HG03135 (cell line): Measurements from ENCODE around the gene FMO3.

ENCODE experiments used
- ATAC-seq: cut with Tn5 transposase; IDR thresholded peaks from one replicate; pipeline ENCODE4 v1.9.1; 2021; ENCODE audit warnings: mild to moderate bottlenecking, moderate library complexity; ENCODE audit not compliant: unreplicated experiment

Gene FMO3

GRCh38 chr1:171115280-171115897, 24.7 kb downstream of the FMO3 start:
- ATAC-seq: no peak

DNA sequence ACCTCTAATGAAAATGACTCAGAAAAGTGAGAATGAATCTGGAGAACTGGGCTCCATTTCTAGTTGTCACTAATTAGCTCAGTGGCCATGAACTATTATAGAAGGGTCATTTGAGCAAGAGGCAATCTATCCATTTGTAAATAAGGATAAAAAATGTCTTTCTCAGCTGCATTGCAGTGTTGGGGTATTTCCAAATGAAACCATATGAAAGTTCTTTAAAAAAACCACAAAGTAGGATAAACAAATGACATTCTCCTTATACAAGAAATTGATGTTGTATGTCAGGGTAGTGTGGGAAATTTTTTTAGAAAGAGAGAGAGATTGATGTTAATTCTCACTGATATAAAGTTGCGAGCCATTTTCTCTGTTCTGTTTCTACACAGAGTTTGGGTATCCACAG, 26.0 kb downstream of the FMO3 start:
- ATAC-seq: no peak

GRCh38 chr1:171117085-171117484, 26.4 kb downstream of the FMO3 start:
- no peak for ATAC-seq

DNA sequence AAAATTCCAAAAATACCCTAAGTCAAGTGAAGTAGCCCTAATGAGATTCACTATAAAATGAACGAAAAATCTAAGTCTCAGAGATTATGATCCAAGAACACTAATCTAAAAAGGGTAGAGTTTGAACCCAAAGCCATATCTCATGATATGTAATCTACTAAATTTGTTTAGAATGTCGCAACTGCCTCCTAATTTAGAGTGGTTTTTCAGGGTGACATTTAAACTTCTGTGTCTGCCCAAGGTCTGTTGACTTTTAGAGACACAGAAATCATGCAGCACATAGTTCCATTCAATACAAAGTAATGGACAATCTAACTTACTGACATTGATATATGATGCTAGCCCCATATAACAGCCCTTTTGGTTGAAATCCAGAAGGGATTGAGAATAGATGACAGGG, 28.9 kb downstream of the FMO3 start:
- ATAC-seq: no peak

DNA sequence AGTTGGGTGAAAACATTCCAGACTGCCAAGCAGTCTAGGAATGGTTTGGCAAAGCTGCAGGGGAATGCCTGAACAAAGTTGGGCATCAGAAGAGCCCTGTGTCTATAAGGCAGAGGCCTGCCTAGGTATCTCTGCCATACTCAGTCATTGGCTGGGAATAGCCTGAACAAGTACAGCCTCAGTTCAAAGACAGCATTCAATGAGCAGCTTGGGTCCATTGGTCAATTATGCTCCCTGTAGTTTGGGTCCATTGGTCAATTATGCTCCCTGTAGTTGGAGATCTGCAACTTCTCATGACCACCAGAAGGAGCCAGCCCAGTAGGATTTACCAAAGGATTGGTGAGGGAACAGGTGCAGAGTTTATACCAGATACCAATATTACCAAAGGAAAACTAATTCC, 31.6 kb downstream of the FMO3 start:
- no peak for ATAC-seq

GRCh38 chr1:171122893-171123292, 32.2 kb downstream of the FMO3 start:
- ATAC-seq: no peak

GRCh38 chr1:171126504-171126903, 35.8 kb downstream of the FMO3 start:
- no peak for ATAC-seq

- no peak for ATAC-seq
Measured at GRCh38 chr1:171127099-171127498, 36.4 kb downstream of the FMO3 start.

- no peak for ATAC-seq
Measured at GRCh38 chr1:171127501-171127900, 36.8 kb downstream of the FMO3 start.

DNA sequence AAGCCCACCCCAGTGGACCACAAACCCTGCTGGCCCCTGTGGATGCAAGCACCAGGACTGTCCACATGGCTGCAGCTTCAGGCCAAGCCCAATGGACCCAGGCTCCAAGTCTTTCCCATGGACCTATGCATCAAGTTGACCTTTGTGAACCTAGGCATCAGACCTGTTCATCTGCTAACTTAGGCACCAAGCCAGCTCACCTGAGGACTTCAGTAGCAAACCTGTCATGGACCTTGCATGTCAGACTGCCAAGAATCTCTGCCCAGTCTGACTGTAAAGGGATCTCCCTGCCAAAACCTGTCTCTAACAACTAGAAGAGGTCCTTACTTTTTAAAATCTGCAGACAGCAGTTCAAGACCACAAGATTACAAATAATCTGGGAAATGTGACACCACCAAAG, 37.8 kb downstream of the FMO3 start:
- ATAC-seq: no peak

- ATAC-seq: no peak
Measured at GRCh38 chr1:171134204-171134923, 43.7 kb downstream of the FMO3 start.

- ATAC-seq: no peak
Measured at GRCh38 chr1:171137580-171137979, 46.9 kb downstream of the FMO3 start.

DNA sequence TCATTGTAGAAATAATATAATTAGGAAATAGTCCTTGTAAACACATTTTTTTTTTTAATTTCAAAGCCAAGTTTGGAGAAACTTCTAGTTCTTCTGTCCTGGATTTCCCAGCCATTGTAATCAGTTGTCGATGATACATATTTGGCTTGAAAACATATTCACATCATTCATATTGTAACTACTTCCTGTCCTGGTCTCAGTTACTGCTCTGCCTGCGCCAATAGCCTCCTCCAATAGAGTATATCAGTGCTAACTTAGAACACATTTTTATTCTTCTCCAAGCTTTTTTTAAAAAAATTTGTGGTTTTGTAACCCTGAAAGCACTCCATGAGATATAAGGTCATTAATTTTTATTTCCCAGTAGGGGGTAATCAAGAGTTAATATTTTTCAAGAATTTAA, 48.3 kb downstream of the FMO3 start:
- ATAC-seq: no peak

DNA sequence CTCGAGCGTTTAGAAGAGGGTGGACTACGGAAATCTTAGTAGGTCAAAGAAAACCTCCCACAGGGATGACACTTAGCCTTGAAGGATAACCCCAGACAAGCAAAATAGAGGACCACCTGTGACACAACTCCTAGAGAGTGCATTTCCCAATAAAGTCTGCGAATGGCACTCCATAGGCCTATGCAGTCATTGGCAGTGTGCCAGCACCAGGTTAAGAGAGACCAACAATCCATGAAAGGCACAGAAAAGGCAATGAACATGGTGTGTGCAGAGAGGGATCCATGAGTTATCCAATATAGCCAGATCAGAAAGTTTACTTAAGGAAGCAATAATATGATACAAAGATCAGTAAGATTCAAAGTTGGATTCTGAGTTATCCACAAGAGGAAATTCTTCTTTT, 49.2 kb downstream of the FMO3 start:
- ATAC-seq: no peak

DNA sequence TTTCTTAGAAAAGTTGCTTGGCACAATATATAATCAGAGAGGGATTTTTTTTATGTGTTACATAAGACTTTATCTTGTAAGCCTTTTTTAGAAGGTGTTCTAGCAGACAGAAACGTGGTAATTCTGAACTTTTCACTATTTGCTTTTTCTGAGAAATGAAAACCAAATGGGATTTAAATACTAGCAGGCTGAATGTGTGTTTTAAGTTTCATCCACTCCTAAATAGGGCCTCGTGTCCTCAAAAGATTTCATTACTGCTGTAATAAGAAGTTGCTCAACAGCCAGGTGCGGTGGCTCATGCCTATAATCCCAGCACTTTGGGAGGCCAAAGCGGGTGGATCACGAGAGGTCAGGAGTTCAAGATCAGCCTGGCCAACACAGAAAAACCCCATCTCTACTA, 49.7 kb downstream of the FMO3 start:
- ATAC-seq: no peak

GRCh38 chr1:171140956-171141687, 50.4 kb downstream of the FMO3 start:
- no peak for ATAC-seq

DNA sequence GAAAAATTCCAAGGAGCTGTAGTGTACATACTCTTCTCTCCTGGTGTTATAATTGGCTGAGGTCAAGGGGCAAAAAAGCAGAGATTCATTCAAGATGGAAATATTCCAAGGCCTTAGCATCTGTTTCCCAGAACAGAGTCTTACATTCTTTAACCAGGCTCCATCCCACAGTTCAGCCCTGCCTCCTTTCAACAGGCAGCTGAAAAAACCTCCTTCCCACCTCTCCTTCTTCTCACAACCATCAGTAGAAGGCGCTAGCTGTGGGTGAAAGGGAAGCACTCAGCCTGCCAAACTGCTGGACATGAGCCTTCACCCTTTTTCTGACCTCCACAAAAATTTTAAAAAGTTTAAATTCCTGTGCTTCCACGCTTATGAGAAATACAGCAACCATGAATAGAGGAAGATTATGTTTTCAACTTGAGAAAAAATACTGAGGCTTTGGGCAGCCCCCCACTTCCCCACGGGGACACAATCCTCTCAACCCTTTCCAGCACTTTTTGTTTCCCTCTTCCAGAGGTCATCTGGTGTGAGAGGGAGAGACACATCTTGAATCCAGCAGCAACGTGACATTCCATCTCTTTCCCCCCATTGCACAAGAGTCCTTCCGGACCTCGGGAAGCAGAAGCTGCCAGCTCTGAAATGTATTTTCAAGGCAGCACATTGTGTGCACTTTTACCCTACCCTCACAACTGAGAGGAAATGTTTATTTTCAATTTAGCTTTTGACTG, 51.1 kb downstream of the FMO3 start:
- no peak for ATAC-seq

- no peak for ATAC-seq
Measured at GRCh38 chr1:171142416-171143385, 52.0 kb downstream of the FMO3 start.

GRCh38 chr1:171150156-171150555, 59.5 kb downstream of the FMO3 start:
- ATAC-seq: no peak

GRCh38 chr1:171152549-171152948, 61.8 kb downstream of the FMO3 start:
- no peak for ATAC-seq
